Tibial artery (tissue), 4 donors: ENCODE data around the gene TBX4.

Experiments
- DNase-seq, 2 donors: peaks; one replicate each; pipeline ENCODE4 v3.0.0-alpha.2; 2019
- H3K27ac ChIP-seq, 2 donors: fragments of 200-600 bp; sonication (generic) in 1 of 2; 1 replicate in 1 of 2; 2 replicates in 1 of 2; pipeline ENCODE4 v1.5.1; 2018 to 2019; ENCODE audit warnings: mild to moderate bottlenecking in 1 of 2
- H3K27me3 ChIP-seq, 2 donors: fragments of 200-600 bp; sonication (generic) in 1 of 2; one replicate each; pipeline versions ENCODE4 v1.5.1 to v1.6.0; 2016 to 2019
- H3K36me3 ChIP-seq, 3 donors: fragments of 200-600 bp; sonication (generic) in 2 of 3; one replicate each; pipeline ENCODE4 v1.5.1; 2016 to 2019; ENCODE audit warnings: mild to moderate bottlenecking in 2 of 3
- H3K4me1 ChIP-seq, 4 donors: fragments of 200-600 bp; sonication (generic) in 2 of 4; 1 replicate in 3 of 4; 2 replicates in 1 of 4; pipeline ENCODE4 v1.5.1; 2016 to 2019
- H3K4me3 ChIP-seq, 2 donors: fragments of 200-600 bp; sonication (generic) in 1 of 2; 1 replicate in 1 of 2; 2 replicates in 1 of 2; pipeline ENCODE4 v1.5.1; 2018 to 2019; ENCODE audit warnings: mild to moderate bottlenecking in 2 of 2
- H3K9me3 ChIP-seq, 3 donors: fragments of 200-600 bp; sonication (generic) in 1 of 3; one replicate each; pipeline ENCODE4 v1.5.1; 2016 to 2019
- CTCF ChIP-seq, 2 experiments: fragments of 200-600 bp in 1 of 2; fragments of 450-650 bp in 1 of 2; IDR thresholded peaks; one replicate each; pipeline ENCODE4 v1.5.1; 2017 to 2019; ENCODE audit warnings: antibody characterized with exemption in 2 of 2, mild to moderate bottlenecking in 1 of 2, moderate library complexity in 1 of 2
- intact Hi-C: fragments of 100-400 bp; cut with DNase I; formaldehyde crosslinking; loops from one replicate; pipeline ENCODE4 v1.15.0; 2023; ENCODE audit warnings: low total_unique reads

TBX4 gene

DNA sequence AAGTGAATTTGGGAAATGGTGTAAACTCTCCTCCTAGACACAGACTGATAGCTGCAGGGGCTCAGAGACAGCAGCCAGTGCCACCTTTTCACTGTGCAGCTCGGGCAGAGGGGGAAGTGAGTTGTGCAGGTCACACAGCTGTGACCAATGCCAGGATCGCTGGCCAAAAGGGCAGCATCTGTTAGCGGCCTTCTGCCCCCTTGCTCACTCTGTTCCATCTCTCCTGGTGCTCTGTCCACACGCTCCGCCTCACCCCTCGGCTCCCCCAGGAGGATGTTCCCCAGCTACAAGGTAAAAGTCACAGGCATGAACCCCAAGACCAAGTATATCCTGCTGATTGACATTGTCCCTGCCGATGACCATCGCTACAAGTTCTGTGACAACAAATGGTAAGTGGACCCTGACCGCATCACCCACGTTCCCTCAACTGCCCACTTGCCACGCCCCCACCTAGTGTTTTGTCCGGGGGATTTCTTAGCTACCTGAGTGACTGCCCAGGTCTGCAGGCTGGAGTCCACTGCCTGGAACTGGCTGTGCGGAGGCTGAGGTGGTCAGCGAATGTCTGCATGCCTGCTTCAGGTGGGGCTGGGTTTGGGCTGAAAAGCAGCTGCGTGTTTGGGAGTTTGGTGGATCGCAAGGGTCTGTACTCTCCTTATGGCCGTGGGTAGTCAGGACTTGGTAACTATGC lies 13.5 kb downstream of the TBX4 start:
- Histone ChIP-seq H3K27ac (no peak overlapping the region), H3K36me3 (no peaks in the 10 kb centered on the region), H3K27me3 (peaks cover 0 to 24% of the 10 kb centered on the region in 2 donors), H3K4me3 (no peak overlapping the region), H3K9me3 (no peaks in the 10 kb centered on the region), H3K4me1 (peaks cover 0 to 10% (median 9%) of the 10 kb centered on the region in 4 donors)
- intact Hi-C loops: no loop called here
- TF ChIP-seq CTCF (IDR thresholded peaks at IDR 0.05): no peak
- DNase-seq: peak in 1 of 2 donors; percentile 37

GRCh38 chr17:61466246-61466645 lies 14.0 kb downstream of the TBX4 start:
- intact Hi-C loops: no loop called here
- peaks cover 0 to 10% (median 9%) of the 10 kb centered on the region in 4 donors for H3K4me1 ChIP-seq
- no peaks in the 10 kb centered on the region for H3K9me3 ChIP-seq
- no peak overlapping the region for H3K4me3 ChIP-seq
- no peak for DNase-seq
- H3K27ac ChIP-seq: no peak overlapping the region
- no peak for TF ChIP-seq CTCF (IDR thresholded peaks at IDR 0.05)
- H3K27me3 ChIP-seq: peaks cover 0 to 21% of the 10 kb centered on the region in 2 donors
- H3K36me3 ChIP-seq: no peaks in the 10 kb centered on the region

DNA sequence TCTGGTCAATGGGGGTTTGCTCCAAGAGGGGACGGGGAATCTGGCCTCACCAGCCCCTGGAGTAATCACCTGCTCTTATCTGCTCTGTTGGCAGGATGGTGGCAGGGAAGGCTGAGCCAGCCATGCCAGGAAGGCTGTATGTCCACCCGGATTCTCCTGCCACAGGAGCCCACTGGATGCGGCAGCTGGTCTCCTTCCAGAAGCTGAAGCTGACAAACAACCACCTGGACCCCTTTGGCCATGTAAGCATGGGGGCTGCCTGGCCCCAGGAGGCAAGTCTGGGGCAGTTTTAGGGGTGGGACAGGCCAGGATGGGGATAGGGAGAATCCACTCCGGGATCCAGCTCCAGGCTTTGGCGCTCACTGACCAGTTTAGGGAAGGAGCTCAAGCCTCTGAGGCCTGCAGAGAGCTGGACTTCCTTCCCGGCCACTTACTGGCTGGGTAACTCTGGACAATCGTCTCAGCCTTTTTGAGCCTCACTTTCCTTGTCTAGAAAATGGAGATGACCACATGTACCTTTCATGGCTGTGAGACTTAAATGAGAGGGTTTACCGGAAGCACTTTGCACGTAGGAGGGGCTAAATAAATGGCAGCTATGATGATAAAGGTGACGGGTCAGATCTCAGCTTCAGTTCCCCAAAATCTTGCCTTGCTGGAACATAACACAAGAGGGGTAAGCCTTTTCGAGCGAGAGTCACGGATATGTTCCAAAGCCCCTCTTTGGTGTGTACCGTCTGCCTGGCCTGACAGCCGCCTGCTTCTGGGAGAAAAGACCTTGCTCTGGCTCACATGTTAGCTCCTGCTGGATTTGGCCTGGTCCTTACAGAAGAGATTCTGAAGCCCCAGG lies 15.4 kb downstream of the TBX4 start:
- no peaks in the 10 kb centered on the region for H3K36me3 ChIP-seq
- peaks cover 0 to 9% of the 10 kb centered on the region in 2 donors for H3K27me3 ChIP-seq
- no peaks in the 10 kb centered on the region for H3K9me3 ChIP-seq
- intact Hi-C loops: no loop called here
- peak in 1 of 2 donors; percentile 63 for DNase-seq
- no peak overlapping the region for H3K27ac ChIP-seq
- no peak overlapping the region for H3K4me3 ChIP-seq
- H3K4me1 ChIP-seq: no peaks in the 10 kb centered on the region
- TF ChIP-seq CTCF (IDR thresholded peaks at IDR 0.05): no peak

DNA sequence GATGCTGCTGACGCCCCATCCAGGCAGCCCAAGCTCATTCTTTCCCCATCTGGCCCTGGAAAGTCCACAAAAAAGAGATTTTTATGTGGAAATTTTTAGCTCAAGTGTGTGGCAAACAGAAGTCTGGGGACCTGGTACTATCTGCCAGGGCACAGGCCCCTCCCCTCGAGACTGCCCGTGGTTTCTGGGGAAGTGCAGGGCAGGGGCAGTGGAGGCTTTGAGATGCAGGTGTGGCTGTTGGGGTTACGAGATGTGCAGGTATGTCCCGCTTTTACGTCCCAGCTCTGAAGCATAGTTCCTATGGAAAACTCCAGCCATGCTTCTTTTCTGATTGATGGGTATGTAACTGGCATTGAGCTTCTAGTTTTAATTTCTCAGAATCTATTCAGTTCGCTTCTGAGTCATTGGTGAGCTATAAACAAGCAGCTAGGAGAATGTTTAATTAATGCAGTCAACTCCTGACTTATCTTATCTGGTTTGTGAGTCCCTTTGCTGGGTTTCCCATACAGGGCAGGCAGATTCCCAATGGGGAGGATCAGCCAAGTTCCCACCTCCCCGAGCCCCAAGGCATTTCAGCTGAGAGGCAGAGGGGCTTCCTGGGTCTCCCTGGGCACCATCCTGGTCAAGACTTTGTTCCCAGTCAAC lies 16.2 kb downstream of the TBX4 start:
- no peaks in the 10 kb centered on the region for H3K9me3 ChIP-seq
- H3K36me3 ChIP-seq: no peaks in the 10 kb centered on the region
- TF ChIP-seq CTCF (IDR thresholded peaks at IDR 0.05): no peak
- peaks cover 0 to 3% of the 10 kb centered on the region in 2 donors for H3K27me3 ChIP-seq
- no peaks in the 10 kb centered on the region for H3K4me1 ChIP-seq
- DNase-seq: no peak
- H3K27ac ChIP-seq: no peak overlapping the region
- intact Hi-C loops: no loop called here
- H3K4me3 ChIP-seq: no peak overlapping the region

GRCh38 chr17:61469474-61469873 lies 17.3 kb downstream of the TBX4 start:
- Histone ChIP-seq H3K9me3 (no peaks in the 10 kb centered on the region), H3K27ac (no peak overlapping the region), H3K4me3 (no peak overlapping the region), H3K36me3 (no peaks in the 10 kb centered on the region), H3K4me1 (no peaks in the 10 kb centered on the region), H3K27me3 (no peaks in the 10 kb centered on the region)
- peak in 1 of 2 donors; percentile 29 for DNase-seq
- intact Hi-C loops: no loop called here
- no peak for TF ChIP-seq CTCF (IDR thresholded peaks at IDR 0.05)
